T-helper 2 cell treated with Interferon-gamma antibody and Interleukin-4, amounts not matched to agents 5 μg/mL and 100 μg/mL, for 36 hours (primary cell): Measurements from ENCODE around the gene ACTL9.

Source experiments
- DNase-seq: peaks from one replicate; pipeline ENCODE4 v3.0.0; 2021; ENCODE audit warnings: low spot score
- H3K27ac Mint-ChIP-seq: one replicate; pipeline ENCODE4 v1.8.0; 2021; ENCODE audit warnings: mild to moderate bottlenecking, mixed read lengths
- H3K27me3 Mint-ChIP-seq: one replicate; pipeline ENCODE4 v1.8.0; 2021; ENCODE audit warnings: low read depth, mixed read lengths
- H3K36me3 Mint-ChIP-seq: one replicate; pipeline ENCODE4 v1.8.0; 2021; ENCODE audit warnings: low read depth, mixed read lengths
- H3K4me1 Mint-ChIP-seq: one replicate; pipeline ENCODE4 v1.8.0; 2021; ENCODE audit warnings: low read depth, mixed read lengths
- H3K4me3 Mint-ChIP-seq: one replicate; pipeline ENCODE4 v1.8.0; 2022; ENCODE audit warnings: mild to moderate bottlenecking, moderate library complexity, mixed read lengths
- H3K9me3 Mint-ChIP-seq: one replicate; pipeline ENCODE4 v1.8.0; 2021; ENCODE audit warnings: mixed read lengths

The ACTL9 gene

DNA sequence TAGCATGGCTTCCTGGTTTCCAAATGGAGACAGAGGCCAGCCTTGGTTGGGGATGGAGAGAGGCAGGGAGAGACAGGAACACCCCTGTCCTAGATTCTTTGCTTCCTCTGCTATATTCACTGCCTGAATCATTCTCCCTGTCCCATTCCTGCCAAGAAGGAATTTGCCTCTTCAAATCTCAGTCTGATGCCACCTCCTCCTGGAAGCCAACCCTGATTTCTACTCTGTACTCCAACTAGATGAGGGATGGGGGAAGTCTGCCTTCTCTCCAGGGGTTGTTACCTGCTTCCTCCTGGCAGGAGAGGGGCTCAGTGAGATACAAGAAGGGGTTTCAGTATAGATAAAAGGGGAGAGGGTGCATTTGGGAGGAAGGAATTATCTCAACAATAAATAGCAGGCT lies 1.3 kb upstream of the ACTL9 start:
- Mint-ChIP-seq H3K9me3 (no peaks in the 10 kb centered on the region), H3K27ac (no peak overlapping the region), H3K27me3 (peaks cover 18% of the 10 kb centered on the region), H3K4me3 (no peak overlapping the region), H3K36me3 (peaks cover 6% of the 10 kb centered on the region), H3K4me1 (peaks cover 50% of the 10 kb centered on the region)
- DNase-seq, result no peak

DNA sequence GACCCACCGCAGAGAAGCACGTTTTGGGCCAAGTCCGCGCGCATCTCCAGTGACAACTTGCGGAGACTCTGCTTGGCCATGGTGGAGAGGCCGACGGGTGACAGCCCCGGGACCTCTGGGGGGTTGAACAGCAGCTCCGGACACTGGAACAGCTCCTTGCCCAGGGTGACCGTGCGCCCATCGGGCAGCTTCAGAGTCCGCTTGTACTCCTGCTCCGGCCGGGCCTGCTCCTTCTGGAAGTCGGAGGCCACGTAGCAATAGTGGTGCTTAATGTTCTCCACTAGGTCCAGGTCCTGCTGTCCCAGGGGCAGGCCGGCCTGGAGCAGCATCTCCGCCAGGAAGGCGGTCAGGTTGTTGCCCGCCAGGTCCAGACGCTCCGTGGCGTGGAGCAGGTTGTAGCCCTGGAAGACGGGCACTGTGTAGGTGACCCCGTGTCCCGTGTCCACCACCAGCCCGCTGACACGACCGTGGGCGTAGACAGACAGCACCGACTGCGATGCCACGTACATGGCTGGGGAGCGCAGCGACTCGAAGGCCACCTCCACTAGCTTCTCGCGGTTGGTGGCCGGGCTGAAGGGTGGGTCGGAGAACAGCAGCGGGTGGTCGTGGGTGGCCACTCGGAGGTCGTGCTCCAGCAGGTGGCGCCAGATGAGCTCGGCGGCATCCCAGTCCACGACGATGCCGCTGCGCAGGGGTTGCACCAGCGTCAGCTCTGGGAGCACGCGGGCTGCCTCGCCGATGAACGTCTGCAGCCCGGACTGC lies 743 bp downstream of the ACTL9 start:
- Mint-ChIP-seq H3K4me3 (no peak overlapping the region), H3K27ac (no peak overlapping the region), H3K36me3 (no peaks in the 10 kb centered on the region), H3K4me1 (peaks cover 47% of the 10 kb centered on the region), H3K9me3 (no peaks in the 10 kb centered on the region), H3K27me3 (peaks cover 21% of the 10 kb centered on the region)
- DNase-seq, result no peak

DNA sequence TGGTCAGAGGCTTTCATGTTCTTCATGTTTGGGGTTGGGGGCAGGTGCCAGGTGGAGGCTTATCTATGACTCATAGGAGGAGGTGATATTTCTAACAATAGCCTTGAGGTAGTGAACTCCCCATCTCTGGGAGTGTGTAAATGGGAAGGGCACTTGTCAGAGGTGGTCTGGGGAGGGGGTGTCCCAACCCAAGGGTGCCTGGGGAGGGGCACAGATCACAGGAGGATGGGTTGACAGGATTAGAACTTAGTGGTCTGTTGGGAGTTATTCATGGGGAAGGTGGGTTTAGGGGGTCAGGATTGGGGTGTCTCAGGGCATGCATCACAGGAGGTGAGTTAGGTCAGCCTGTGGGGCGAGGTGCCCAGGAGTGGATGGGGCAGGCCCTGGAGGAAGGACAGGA lies 1.6 kb downstream of the ACTL9 start:
- Mint-ChIP-seq H3K27ac (no peak overlapping the region), H3K4me1 (peaks cover 41% of the 10 kb centered on the region), H3K4me3 (no peak overlapping the region), H3K36me3 (no peaks in the 10 kb centered on the region), H3K9me3 (no peaks in the 10 kb centered on the region), H3K27me3 (peaks cover 28% of the 10 kb centered on the region)
- DNase-seq, result no peak

DNA sequence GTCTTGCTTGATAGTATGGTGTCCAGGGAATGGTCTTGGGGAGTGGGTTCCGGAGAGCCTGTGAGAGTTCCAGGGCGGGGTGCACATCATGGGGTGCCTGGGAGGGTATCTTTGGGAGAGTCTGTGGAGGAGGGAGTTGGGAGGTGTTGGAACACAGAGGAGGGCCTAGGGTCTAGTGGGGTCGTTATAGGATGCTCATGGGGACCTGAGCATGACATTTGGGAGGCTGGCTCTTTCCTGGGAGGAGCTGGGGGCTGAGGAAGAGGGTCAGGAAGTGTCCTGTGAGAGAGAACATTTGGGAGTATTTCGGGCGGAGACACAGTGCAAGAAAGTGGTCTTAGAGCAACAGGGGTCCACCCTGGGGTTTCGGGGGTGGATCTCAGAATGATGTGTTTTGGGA lies 2.7 kb downstream of the ACTL9 start:
- H3K36me3 Mint-ChIP-seq, result no peaks in the 10 kb centered on the region
- no peak for DNase-seq
- H3K27ac Mint-ChIP-seq, result no peak overlapping the region
- H3K4me3 Mint-ChIP-seq, result no peak overlapping the region
- peaks cover 36% of the 10 kb centered on the region for H3K27me3 Mint-ChIP-seq
- H3K4me1 Mint-ChIP-seq, result peaks cover 33% of the 10 kb centered on the region
- H3K9me3 Mint-ChIP-seq, result no peaks in the 10 kb centered on the region

DNA sequence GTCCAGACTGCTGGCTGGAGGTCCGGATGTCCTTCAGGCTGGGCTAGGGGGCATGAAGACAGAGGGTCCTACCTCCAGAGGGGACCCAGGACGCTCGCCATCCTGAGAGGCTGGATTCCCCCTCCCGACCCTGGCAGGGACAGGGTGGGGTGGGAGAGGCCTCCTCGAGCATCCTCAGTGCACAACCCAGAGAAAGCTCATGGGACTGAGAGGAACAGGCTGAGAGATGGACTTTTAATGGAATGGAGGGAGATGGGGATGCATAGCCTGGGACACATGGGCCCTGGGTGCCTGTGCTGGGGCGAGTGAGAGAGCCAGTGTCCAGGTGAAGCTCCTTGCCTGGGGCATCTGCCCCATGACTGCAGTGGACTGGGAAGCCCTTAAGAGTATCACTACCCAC lies 3.1 kb downstream of the ACTL9 start:
- peaks cover 37% of the 10 kb centered on the region for H3K27me3 Mint-ChIP-seq
- no peak overlapping the region for H3K27ac Mint-ChIP-seq
- H3K4me1 Mint-ChIP-seq, result peaks cover 33% of the 10 kb centered on the region
- H3K36me3 Mint-ChIP-seq, result no peaks in the 10 kb centered on the region
- no peaks in the 10 kb centered on the region for H3K9me3 Mint-ChIP-seq
- no peak for DNase-seq
- no peak overlapping the region for H3K4me3 Mint-ChIP-seq

DNA sequence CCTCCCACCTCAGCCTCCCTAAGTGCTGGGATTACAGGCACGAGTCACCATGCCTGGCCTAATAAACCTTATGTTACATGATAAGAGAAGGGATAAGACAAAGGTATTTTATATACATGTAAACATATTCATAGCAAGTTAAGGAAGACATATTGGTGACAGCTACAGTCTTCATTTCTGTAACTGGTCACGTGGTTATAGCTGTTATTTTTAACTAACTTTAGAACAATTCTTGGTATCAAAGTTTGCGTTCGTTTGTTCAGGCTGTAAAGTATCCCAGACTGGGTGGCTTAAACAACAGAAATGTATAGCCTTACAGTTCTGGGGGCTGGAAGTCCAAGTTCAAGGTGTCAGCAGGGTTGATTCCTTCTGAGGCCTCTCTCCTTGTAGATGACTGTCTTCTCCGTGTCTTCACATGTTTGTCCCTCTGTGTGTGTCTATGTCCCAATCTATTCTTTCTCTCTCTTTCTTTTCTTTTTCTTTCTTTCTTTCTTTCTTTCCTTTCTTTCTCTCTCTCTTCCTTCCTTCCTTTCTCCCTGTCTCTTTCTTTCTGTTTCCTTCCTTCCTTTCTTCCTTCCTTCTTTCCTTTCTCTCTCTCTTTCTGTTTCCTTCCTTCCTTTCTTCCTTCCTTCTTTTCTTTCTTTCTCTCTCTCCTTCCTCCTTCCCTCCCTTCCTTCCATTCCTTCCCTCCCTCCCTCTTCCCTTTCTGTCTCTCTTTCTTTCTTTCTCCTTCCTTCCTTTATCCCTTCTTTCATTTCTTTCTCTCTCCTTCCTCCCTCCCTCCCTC lies 7.6 kb downstream of the ACTL9 start:
- no peaks in the 10 kb centered on the region for H3K9me3 Mint-ChIP-seq
- H3K4me1 Mint-ChIP-seq, result peaks cover 20% of the 10 kb centered on the region
- peaks cover 29% of the 10 kb centered on the region for H3K27me3 Mint-ChIP-seq
- no peak overlapping the region for H3K4me3 Mint-ChIP-seq
- no peak for DNase-seq
- no peaks in the 10 kb centered on the region for H3K36me3 Mint-ChIP-seq
- H3K27ac Mint-ChIP-seq, result no peak overlapping the region

DNA sequence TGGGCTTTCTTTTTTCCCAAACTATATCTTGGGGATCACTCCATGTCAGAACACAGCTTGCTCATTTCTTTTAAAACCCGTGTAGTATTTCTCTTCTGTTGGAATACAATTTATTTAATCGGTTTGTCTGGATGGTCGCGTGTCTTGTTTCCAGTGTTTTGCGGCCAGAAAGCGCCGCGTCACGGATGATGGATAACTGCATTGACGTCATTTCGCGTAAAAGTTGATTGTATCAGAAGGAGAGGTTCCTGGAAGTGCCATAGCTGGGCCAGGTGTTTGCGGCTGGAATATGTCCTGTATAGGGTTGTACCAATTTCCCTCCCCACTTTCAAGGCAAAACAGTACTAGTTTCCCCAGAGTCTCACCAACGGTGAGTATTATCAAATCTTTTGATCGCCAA lies 9.7 kb downstream of the ACTL9 start:
- no peak for DNase-seq
- Mint-ChIP-seq H3K4me1 (peaks cover 11% of the 10 kb centered on the region), H3K27me3 (peaks cover 22% of the 10 kb centered on the region), H3K9me3 (no peaks in the 10 kb centered on the region), H3K36me3 (no peaks in the 10 kb centered on the region), H3K27ac (no peak overlapping the region), H3K4me3 (no peak overlapping the region)

DNA sequence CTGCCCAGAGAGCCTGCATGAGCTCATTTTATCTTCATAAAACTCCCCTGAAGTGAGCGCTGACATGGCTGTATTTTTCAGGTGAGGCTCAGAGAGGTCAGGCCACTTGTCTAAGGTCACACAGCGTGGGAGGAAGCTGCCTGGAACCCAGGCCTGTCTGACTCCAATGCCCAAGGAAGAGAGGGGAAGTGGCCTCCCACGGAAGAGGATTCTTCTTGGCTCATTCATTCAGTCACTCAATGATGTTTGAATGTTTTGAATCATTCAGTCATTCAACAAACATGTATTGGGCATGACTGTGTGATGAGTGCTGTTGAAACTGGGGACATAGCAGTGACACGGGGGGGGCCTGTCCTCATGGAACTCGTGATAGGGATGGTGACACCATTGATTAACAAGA lies 12.0 kb downstream of the ACTL9 start:
- no peaks in the 10 kb centered on the region for H3K36me3 Mint-ChIP-seq
- H3K4me1 Mint-ChIP-seq, result peaks cover 11% of the 10 kb centered on the region
- DNase-seq, result no peak
- peaks cover 11% of the 10 kb centered on the region for H3K27me3 Mint-ChIP-seq
- no peak overlapping the region for H3K4me3 Mint-ChIP-seq
- no peak overlapping the region for H3K27ac Mint-ChIP-seq
- peaks cover 5% of the 10 kb centered on the region for H3K9me3 Mint-ChIP-seq

DNA sequence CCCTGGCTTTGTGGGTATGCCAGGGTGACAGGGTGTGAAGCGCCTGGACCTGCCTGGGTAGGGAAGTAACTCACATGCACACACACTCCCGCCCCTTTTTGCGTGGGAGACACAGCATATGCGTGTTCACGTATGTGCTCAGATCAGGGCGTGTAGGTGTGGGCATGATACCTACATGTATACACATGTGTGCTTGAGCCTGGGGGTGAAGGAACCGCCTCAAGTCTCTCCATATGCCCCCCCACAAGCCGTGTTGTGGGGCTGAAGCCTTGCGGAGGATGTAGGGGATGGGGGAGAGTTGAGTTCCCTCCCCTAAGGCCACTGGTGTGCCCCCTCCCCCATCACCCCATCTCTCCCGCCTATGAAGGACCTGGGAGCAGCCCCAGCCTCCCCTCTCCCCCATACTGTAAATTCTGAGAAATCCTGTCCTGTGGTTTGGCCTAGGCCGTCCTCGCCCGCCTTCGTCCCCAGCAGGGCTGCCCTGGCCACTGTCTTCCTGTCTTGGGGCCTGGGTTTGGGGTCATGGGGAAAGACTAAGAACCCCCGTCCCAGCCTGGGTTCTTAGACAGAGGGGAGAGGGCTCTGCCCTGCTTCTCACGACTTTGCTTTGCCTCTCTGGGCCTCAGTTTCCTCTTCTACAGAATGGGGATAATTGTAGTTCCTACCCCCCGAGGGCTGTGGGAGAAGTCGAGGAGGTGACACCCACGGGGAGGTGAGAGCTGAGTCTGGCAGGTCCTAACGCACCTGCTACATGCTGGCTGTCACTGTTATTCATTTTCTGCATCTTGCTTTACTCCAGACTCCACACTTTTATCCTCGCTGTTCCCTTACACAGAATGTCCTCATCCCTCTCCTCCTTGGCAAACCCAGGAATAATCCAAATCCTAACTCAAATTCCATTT lies 14.3 kb downstream of the ACTL9 start:
- DNase-seq, result no peak
- Mint-ChIP-seq H3K9me3 (peaks cover 9% of the 10 kb centered on the region), H3K4me3 (no peak overlapping the region), H3K36me3 (no peaks in the 10 kb centered on the region), H3K4me1 (peaks cover 20% of the 10 kb centered on the region), H3K27ac (no peak overlapping the region), H3K27me3 (peaks cover 4% of the 10 kb centered on the region)

DNA sequence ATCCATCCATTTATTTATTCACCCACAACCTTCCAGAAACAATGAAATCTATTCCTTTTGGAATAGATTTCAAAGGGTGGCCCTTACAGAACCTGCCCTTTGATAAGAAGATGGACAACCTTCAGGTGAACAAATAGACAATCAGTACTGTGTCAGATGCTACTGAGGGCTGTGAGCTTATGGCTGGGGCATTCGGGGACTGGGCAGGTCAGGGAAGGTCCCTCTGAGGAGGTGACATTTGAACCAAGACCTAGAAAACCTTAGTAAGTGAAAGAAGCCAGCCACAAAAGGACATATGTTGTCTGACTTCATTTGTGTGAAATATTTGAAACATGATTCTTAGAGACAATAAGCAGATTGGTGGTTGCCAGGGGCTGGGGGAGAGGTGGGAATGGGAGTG lies 15.7 kb downstream of the ACTL9 start:
- DNase-seq, result no peak
- Mint-ChIP-seq H3K27ac (no peak overlapping the region), H3K9me3 (peaks cover 17% of the 10 kb centered on the region), H3K36me3 (peaks cover 2% of the 10 kb centered on the region), H3K4me1 (peaks cover 20% of the 10 kb centered on the region), H3K27me3 (peaks cover 6% of the 10 kb centered on the region), H3K4me3 (no peak overlapping the region)

DNA sequence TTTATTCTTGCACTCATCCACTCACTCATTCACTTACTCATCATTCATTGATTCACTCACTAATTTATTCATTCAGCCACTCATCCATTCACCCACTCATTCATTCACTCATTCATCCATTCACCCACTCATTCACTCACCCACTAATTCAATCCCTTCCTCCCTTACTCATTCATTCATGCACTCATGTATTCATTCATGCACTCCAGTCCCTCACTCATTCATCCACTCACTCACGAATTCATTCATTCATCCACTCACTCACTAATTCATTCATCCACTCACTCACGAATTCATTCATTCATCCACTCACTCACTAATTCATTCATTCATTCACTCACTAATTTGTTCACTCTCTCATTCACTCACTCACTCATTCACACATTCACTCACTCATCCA lies 16.1 kb downstream of the ACTL9 start:
- peaks cover 2% of the 10 kb centered on the region for H3K36me3 Mint-ChIP-seq
- H3K4me1 Mint-ChIP-seq, result peaks cover 20% of the 10 kb centered on the region
- no peak overlapping the region for H3K4me3 Mint-ChIP-seq
- H3K9me3 Mint-ChIP-seq, result peaks cover 18% of the 10 kb centered on the region
- peaks cover 6% of the 10 kb centered on the region for H3K27me3 Mint-ChIP-seq
- H3K27ac Mint-ChIP-seq, result peak overlapping the region; percentile 12
- DNase-seq, result no peak

DNA sequence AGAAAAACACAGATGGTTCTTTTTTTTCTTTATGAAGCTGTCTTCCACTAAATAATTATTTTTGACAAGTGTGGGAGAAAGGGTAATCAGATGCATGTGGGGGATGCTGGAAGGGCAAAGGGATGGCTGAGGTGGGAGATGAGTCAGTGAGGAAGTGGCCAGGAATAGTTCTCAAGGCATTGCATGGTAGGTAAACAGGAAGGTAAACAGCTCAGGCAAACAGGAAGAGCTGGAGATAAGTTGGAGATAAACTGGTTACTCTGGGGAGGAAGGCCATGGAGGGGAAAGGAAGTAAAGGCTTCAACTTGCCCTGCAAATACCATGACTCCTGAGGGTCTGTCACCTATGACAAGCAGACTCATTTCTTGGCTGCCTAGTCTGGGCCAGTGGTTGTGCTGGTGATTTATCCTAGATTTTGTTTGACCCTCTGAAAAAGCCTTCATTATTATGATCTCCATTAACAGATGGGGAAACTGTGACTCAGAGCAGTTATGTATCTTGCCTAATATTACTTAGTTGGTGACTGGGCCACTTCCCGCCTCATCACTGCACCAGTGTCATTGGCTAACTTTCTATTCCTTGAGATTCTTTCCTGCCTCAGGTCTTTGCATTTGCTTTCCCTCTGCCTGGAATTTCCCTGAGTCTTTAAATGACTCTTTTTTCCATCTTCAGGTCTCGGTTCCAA lies 17.1 kb downstream of the ACTL9 start:
- Mint-ChIP-seq H3K4me3 (peak overlapping the region; percentile 18), H3K36me3 (peaks cover 2% of the 10 kb centered on the region), H3K27me3 (peaks cover 6% of the 10 kb centered on the region), H3K4me1 (peaks cover 20% of the 10 kb centered on the region), H3K27ac (peak overlapping the region; percentile 12), H3K9me3 (peaks cover 18% of the 10 kb centered on the region)
- DNase-seq, result no peak

DNA sequence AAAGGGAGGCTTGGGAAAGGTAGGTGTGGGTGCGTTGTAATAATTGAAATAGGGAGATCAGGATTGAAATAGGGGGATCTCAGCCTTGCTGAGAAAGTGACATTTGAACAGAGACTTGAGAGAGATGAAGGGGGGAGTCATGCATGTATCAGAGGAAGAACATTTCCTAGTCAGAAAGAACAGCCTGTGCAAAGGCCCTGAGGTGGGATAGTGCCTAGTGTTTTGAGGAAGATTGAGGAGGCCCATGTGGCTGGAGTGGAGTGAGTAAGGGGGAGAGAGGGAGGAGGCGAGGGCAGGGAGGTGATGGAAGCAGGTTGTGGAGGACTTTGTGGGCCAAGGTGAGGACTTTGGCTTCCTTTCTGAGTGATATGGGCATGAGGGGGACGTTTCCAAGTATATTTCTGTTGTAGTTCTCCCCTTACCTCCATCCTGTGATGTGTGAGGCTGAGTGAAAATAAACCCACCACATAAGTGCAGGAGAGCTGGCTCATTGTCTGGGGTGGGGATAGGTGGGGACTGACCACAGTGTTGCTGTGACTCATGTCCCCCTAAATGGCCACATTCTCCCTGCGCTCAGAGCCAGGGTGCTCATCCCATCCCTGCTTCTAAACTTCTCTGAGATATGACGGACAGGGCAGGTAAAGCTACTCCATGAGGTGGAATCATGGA lies 17.8 kb downstream of the ACTL9 start:
- H3K27ac Mint-ChIP-seq, result no peak overlapping the region
- peaks cover 2% of the 10 kb centered on the region for H3K36me3 Mint-ChIP-seq
- peaks cover 18% of the 10 kb centered on the region for H3K9me3 Mint-ChIP-seq
- DNase-seq, result no peak
- H3K4me3 Mint-ChIP-seq, result no peak overlapping the region
- H3K27me3 Mint-ChIP-seq, result peaks cover 8% of the 10 kb centered on the region
- peaks cover 20% of the 10 kb centered on the region for H3K4me1 Mint-ChIP-seq
